ENCODE data around the gene PAPOLG.

The PAPOLG gene

GRCh38 chr2:60756097-60757087, at the start of gene PAPOLG:
Gene PAPOLG (plus strand): TSS chr2:60756268. CDS start chr2:60756479, 211 bp downstream.
- peaks cover 25% of the 10 kb centered on the region for H3K79me2 ChIP-seq (ENCODE audit: insufficient read depth, low read length)
- H3K27me3 ChIP-seq (ENCODE audit: insufficient read depth, low read length) = no peaks in the 10 kb centered on the region
- peak within 1 kb of the TSS; percentile 81 for H3K4me3 ChIP-seq (ENCODE audit: low read depth, low read length, poor library complexity, severe bottlenecking)
- peak within 1 kb of the TSS; percentile 84 for H2AFZ ChIP-seq (ENCODE audit: low read length)
- peaks cover 17% of the 10 kb centered on the region for H3K4me1 ChIP-seq (ENCODE audit: insufficient read depth, low read length, severe bottlenecking)
- peak within 1 kb of the TSS; percentile 39 for H3K27ac ChIP-seq (ENCODE audit: low read depth, low read length, poor library complexity, severe bottlenecking)
- peak within 1 kb of the TSS; percentile 77 for H3K9ac ChIP-seq (ENCODE audit: low read length)
- peak within 1 kb of the TSS; percentile 71 for H3K4me2 ChIP-seq (ENCODE audit: low read length)
- H4K20me1 ChIP-seq (ENCODE audit: insufficient read depth, low read length) = no peaks in the 10 kb centered on the region; the same call in 1 of the 2 replicates
- no peaks in the 10 kb centered on the region for H3K9me2 ChIP-seq (ENCODE audit: low read depth, low read length)
- no peaks in the 10 kb centered on the region for H3F3A ChIP-seq (ENCODE audit: insufficient read depth, low read length)
- TF ChIP-seq CTCF (IDR thresholded peaks at IDR 0.05; ENCODE audit: low read length) (no peak), EZH2 (IDR thresholded peaks at IDR 0.05; ENCODE audit: borderline replicate concordance, low read length) (no peak)
- H3K36me3 ChIP-seq (ENCODE audit: insufficient read depth, low read length) = peaks cover 19% of the 10 kb centered on the region
- no peaks in the 10 kb centered on the region for H3K9me3 ChIP-seq (ENCODE audit: low read length)

- H3K4me2 ChIP-seq (ENCODE audit: low read length) = no peak overlapping the region
- no peaks in the 10 kb centered on the region for H3K79me2 ChIP-seq (ENCODE audit: insufficient read depth, low read length)
- no peak overlapping the region for H3K9ac ChIP-seq (ENCODE audit: low read length)
- H3K27ac ChIP-seq (ENCODE audit: low read depth, low read length, poor library complexity, severe bottlenecking) = no peak overlapping the region
- no peak overlapping the region for H2AFZ ChIP-seq (ENCODE audit: low read length)
- H3K4me1 ChIP-seq (ENCODE audit: insufficient read depth, low read length, severe bottlenecking) = no peaks in the 10 kb centered on the region
- H3K27me3 ChIP-seq (ENCODE audit: insufficient read depth, low read length) = no peaks in the 10 kb centered on the region
- no peaks in the 10 kb centered on the region for H4K20me1 ChIP-seq (ENCODE audit: insufficient read depth, low read length)
- H3F3A ChIP-seq (ENCODE audit: insufficient read depth, low read length) = no peaks in the 10 kb centered on the region
- no peaks in the 10 kb centered on the region for H3K9me2 ChIP-seq (ENCODE audit: low read depth, low read length)
- no peak overlapping the region for H3K4me3 ChIP-seq (ENCODE audit: low read depth, low read length, poor library complexity, severe bottlenecking)
- H3K36me3 ChIP-seq (ENCODE audit: insufficient read depth, low read length) = no peaks in the 10 kb centered on the region
- TF ChIP-seq CTCF (IDR thresholded peaks at IDR 0.05; ENCODE audit: low read length) = peak; percentile 73
- TF ChIP-seq EZH2 (IDR thresholded peaks at IDR 0.05; ENCODE audit: borderline replicate concordance, low read length) = no peak
- no peaks in the 10 kb centered on the region for H3K9me3 ChIP-seq (ENCODE audit: low read length)
Measured at GRCh38 chr2:60707750-60708371, 48.2 kb upstream of the PAPOLG start.

DNA sequence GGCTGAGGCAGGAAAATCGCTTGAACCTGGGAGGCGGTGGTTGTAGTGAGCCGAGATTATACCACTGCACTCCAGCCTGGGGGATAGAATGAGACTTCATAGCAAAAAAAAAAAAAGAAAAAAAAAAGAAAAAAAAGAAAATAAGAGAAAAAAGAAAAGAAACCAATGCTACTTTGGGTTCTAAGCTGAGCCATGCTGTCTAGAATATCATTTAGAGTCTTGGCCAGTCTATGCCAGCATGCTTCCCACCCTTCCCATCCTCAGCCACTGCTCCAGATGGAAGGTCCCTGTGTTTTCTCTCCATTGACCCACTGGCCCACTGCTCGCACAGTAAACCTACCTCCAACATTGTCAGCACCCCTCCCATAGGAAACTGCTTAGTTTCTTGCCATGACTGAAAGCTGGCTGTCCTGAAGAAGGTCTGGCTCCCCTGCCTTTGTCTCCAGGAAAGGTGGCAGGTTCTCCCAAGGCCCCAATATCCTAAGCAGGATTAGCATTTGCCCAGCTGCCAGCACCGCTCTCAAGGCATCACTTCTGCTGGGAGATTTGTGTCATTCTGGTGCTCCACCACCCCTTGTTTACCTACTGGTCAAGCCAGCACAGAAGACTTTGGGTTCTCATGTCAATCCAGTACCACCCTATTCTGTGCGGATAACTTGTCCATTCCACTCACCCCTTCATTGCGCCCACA, 47.3 kb upstream of the PAPOLG start:
- Histone ChIP-seq H3K9me2 (ENCODE audit: low read depth, low read length) (no peaks in the 10 kb centered on the region), H3K36me3 (ENCODE audit: insufficient read depth, low read length) (no peaks in the 10 kb centered on the region), H3K9me3 (ENCODE audit: low read length) (no peaks in the 10 kb centered on the region), H3K9ac (ENCODE audit: low read length) (no peak overlapping the region), H3K4me3 (ENCODE audit: low read depth, low read length, poor library complexity, severe bottlenecking) (no peak overlapping the region), H2AFZ (ENCODE audit: low read length) (no peak overlapping the region), H4K20me1 (ENCODE audit: insufficient read depth, low read length) (no peaks in the 10 kb centered on the region), H3K4me2 (ENCODE audit: low read length) (no peak overlapping the region), H3K27me3 (ENCODE audit: insufficient read depth, low read length) (no peaks in the 10 kb centered on the region), H3K79me2 (ENCODE audit: insufficient read depth, low read length) (no peaks in the 10 kb centered on the region), H3F3A (ENCODE audit: insufficient read depth, low read length) (no peaks in the 10 kb centered on the region), H3K27ac (ENCODE audit: low read depth, low read length, poor library complexity, severe bottlenecking) (no peak overlapping the region), H3K4me1 (ENCODE audit: insufficient read depth, low read length, severe bottlenecking) (no peaks in the 10 kb centered on the region)
- TF ChIP-seq CTCF (IDR thresholded peaks at IDR 0.05; ENCODE audit: low read length) (no peak), EZH2 (IDR thresholded peaks at IDR 0.05; ENCODE audit: borderline replicate concordance, low read length) (no peak)

All from OCI-LY1 (cell line).